Subcutaneous adipose tissue (tissue), 4 donors: ENCODE measurements around the gene CARS1. TPM values are rescaled to one million over a fixed set of nuclear protein-coding genes. Genes with fewer than 3 reads are reported as not detected.

Experiments used
- total RNA-seq, 4 donors: library from RNA; depleted of rRNA; stranded (reverse); fragments of >200 nt; gene quantifications; one replicate each; pipeline ENCODE4 v1.1.0, GENCODE V29; 2016
- TF ChIP-seq, protein P1 (sequence below): fragments of 450-650 bp; IDR thresholded peaks from one replicate; pipeline ENCODE4 v1.5.1; 2016; ENCODE audit warnings: low read depth, mild to moderate bottlenecking, control low read depth, antibody characterized with exemption, moderate library complexity

The CARS1 gene
- total RNA-seq, 4 donors from 2014 or later: 30.4 to 59.5 (median 36.1) TPM

- TF ChIP-seq, protein P1, sequence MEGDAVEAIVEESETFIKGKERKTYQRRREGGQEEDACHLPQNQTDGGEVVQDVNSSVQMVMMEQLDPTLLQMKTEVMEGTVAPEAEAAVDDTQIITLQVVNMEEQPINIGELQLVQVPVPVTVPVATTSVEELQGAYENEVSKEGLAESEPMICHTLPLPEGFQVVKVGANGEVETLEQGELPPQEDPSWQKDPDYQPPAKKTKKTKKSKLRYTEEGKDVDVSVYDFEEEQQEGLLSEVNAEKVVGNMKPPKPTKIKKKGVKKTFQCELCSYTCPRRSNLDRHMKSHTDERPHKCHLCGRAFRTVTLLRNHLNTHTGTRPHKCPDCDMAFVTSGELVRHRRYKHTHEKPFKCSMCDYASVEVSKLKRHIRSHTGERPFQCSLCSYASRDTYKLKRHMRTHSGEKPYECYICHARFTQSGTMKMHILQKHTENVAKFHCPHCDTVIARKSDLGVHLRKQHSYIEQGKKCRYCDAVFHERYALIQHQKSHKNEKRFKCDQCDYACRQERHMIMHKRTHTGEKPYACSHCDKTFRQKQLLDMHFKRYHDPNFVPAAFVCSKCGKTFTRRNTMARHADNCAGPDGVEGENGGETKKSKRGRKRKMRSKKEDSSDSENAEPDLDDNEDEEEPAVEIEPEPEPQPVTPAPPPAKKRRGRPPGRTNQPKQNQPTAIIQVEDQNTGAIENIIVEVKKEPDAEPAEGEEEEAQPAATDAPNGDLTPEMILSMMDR: no peak
Observed at GRCh38 chr11:2989551-2989950, 67.7 kb downstream of the CARS1 start.

- TF ChIP-seq, protein P1: no peak
Observed at GRCh38 chr11:2989006-2989405, 68.2 kb downstream of the CARS1 start.

DNA sequence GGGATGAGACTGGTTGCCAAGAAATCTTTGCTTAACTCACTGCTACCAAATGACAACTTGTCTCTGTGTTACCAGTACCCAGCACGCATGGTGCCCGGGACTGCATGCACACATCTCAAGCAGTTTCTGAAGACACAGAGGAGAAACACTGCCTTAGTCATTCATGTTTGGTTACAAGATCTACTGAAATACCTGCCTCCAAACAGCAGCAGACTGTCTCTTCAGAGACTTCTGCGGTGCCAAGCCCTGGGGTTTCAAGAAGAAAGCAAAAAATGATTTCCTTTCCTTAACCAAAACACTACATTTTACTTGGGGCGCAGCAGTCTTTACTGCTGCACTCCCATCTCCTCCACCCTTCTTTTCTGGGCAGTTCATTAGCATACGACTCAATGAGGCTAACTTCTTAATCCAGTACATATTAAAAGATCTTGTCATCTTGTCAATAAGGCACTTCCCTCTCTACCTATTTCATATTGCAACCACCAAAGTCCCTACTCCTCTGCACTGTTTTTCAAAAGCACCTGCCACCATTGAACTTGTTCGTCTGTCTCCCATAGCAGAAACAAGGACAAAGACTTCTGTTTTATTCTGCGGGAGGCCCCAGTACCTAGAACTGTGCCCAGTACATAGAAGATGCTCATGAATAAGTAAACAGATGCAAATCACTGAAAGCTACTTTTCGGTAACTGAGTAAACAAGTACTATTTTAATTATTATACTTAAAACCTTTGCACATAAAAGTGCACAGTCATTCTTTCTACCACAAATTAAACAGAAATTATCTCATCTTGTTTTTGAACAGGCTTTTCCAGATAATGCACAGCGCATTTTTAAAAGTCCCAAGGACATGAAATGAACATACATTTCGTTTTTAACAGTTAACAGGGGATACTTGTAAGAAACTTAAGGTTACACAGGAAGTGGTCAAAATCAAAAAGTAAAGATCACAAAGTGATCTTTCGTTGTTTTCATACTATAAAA is 69.1 kb downstream of the CARS1 start:
- TF ChIP-seq, protein P1: no peak

- TF ChIP-seq, protein P1: no peak
Observed at GRCh38 chr11:2983908-2984307, 73.3 kb downstream of the CARS1 start.

DNA sequence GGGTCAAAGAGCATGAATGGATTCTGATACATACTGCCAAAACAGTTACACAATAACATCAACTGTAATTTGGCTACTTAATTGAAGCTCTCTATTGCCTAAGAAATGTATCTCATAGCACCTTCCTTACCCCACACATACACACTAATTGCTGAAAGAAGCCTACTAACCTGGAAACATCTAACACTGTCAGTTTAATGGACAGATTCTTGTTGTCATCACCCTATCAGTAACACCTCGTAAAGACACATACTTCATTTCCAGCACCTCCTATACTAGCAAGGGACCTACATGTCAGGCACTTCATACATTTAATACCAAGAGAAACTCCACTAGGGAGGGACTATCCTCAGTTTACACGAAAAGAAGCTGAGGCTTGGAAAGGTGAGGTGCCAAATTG is 75.0 kb downstream of the CARS1 start:
- TF ChIP-seq, protein P1: no peak

DNA sequence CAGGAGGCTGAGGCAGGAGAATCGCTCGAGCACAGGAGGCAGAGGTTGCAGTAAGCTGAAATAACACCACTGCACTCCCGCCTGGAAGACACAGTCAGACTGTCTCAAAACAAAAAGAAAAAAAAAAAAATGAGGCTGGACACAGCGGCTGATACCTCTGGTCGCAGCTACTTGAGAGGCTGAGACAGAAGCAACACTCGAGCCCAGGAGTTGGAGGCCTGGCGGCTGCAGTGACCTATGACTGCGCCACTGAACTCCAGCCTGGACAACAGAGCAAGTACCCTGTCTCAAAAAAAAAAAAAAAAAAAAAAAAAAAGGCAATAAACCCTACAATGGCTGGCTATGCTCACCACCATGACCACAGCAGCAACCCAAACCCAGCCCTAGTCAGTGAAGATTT is 76.1 kb downstream of the CARS1 start:
- TF ChIP-seq, protein P1: no peak

- TF ChIP-seq, protein P1: no peak
Observed at GRCh38 chr11:2980168-2980840, 76.9 kb downstream of the CARS1 start.
